ENCODE data around the gene FXR2. TPM values are rescaled to one million over a fixed set of nuclear protein-coding genes. Genes with fewer than 3 reads are reported as not detected.

The FXR2 gene
- total and polyA plus RNA-seq, 2 experiments from 2014 or later: 10.9 to 24.4 TPM

GRCh38 chr17:7550344-7550743 lies 64.4 kb downstream of the FXR2 start:
- ATAC-seq: no peak
- Mint-ChIP-seq H3K4me3 (no peak overlapping the region), H3K27ac (no peak overlapping the region), H3K27me3 (ENCODE audit: insufficient read depth, low read depth, poor library complexity) (peaks cover 8% of the 10 kb centered on the region), H3K9me3 (no peaks in the 10 kb centered on the region), H3K4me1 (peaks cover 10% of the 10 kb centered on the region), H3K36me3 (ENCODE audit: low read depth) (no peaks in the 10 kb centered on the region)
- Histone ChIP-seq H3K27me3 (ENCODE audit: insufficient read depth) (peaks cover 13% of the 10 kb centered on the region), H3K4me2 (no peak overlapping the region), H4K20me1 (replicated peaks; ENCODE audit: insufficient read depth) (no peaks in the 10 kb centered on the region), H3K27ac (ENCODE audit: low read depth) (no peak overlapping the region), H2AFZ (no peak overlapping the region), H3K4me3 (no peak overlapping the region), H3K79me2 (replicated peaks; ENCODE audit: insufficient read depth) (no peaks in the 10 kb centered on the region), H3K9me2 (ENCODE audit: insufficient read depth) (no peaks in the 10 kb centered on the region), H3K4me1 (ENCODE audit: insufficient read depth) (peaks cover 5% of the 10 kb centered on the region; the same call in 1 of the 2 replicates), H3K36me3 (ENCODE audit: insufficient read depth) (no peaks in the 10 kb centered on the region), H3F3A (replicated peaks; ENCODE audit: low read depth) (peaks cover 14% of the 10 kb centered on the region)
- no peak for DNase-seq (ENCODE audit: low spot score)
- TF ChIP-seq, protein P1, sequence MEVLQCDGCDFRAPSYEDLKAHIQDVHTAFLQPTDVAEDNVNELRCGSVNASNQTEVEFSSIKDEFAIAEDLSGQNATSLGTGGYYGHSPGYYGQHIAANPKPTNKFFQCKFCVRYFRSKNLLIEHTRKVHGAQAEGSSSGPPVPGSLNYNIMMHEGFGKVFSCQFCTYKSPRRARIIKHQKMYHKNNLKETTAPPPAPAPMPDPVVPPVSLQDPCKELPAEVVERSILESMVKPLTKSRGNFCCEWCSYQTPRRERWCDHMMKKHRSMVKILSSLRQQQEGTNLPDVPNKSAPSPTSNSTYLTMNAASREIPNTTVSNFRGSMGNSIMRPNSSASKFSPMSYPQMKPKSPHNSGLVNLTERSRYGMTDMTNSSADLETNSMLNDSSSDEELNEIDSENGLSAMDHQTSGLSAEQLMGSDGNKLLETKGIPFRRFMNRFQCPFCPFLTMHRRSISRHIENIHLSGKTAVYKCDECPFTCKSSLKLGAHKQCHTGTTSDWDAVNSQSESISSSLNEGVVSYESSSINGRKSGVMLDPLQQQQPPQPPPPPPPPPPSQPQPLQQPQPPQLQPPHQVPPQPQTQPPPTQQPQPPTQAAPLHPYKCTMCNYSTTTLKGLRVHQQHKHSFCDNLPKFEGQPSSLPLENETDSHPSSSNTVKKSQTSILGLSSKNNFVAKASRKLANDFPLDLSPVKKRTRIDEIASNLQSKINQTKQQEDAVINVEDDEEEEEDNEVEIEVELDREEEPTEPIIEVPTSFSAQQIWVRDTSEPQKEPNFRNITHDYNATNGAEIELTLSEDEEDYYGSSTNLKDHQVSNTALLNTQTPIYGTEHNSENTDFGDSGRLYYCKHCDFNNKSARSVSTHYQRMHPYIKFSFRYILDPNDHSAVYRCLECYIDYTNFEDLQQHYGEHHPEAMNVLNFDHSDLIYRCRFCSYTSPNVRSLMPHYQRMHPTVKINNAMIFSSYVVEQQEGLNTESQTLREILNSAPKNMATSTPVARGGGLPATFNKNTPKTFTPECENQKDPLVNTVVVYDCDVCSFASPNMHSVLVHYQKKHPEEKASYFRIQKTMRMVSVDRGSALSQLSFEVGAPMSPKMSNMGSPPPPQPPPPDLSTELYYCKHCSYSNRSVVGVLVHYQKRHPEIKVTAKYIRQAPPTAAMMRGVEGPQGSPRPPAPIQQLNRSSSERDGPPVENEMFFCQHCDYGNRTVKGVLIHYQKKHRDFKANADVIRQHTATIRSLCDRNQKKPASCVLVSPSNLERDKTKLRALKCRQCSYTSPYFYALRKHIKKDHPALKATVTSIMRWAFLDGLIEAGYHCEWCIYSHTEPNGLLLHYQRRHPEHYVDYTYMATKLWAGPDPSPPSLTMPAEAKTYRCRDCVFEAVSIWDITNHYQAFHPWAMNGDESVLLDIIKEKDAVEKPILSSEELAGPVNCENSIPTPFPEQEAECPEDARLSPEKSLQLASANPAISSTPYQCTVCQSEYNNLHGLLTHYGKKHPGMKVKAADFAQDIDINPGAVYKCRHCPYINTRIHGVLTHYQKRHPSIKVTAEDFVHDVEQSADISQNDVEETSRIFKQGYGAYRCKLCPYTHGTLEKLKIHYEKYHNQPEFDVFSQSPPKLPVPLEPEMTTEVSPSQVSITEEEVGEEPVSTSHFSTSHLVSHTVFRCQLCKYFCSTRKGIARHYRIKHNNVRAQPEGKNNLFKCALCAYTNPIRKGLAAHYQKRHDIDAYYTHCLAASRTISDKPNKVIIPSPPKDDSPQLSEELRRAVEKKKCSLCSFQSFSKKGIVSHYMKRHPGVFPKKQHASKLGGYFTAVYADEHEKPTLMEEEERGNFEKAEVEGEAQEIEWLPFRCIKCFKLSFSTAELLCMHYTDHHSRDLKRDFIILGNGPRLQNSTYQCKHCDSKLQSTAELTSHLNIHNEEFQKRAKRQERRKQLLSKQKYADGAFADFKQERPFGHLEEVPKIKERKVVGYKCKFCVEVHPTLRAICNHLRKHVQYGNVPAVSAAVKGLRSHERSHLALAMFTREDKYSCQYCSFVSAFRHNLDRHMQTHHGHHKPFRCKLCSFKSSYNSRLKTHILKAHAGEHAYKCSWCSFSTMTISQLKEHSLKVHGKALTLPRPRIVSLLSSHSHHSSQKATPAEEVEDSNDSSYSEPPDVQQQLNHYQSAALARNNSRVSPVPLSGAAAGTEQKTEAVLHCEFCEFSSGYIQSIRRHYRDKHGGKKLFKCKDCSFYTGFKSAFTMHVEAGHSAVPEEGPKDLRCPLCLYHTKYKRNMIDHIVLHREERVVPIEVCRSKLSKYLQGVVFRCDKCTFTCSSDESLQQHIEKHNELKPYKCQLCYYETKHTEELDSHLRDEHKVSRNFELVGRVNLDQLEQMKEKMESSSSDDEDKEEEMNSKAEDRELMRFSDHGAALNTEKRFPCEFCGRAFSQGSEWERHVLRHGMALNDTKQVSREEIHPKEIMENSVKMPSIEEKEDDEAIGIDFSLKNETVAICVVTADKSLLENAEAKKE (CRISPR knock-in tag; IDR thresholded peaks at IDR 0.05): no peak
- TF ChIP-seq EZH2phosphoT487 (IDR thresholded peaks at IDR 0.05; ENCODE audit: unreplicated experiment) (no peak), POLR2AphosphoS5 (IDR thresholded peaks at IDR 0.05; ENCODE audit: low read depth) (no peak), ZNF331 (CRISPR knock-in tag; IDR thresholded peaks at IDR 0.05; ENCODE audit: low read depth) (no peak), STAT1 (IDR thresholded peaks at IDR 0.05; ENCODE audit: unreplicated experiment) (no peak), CTCF (conservative IDR thresholded peaks at IDR 0.05; ENCODE audit: low read depth in 2 of 2) (no peak), JUNB (IDR thresholded peaks at IDR 0.05; ENCODE audit: unreplicated experiment) (no peak), NANOG (IDR thresholded peaks at IDR 0.05; ENCODE audit: borderline replicate concordance) (no peak), EZH2 (IDR thresholded peaks at IDR 0.05; ENCODE audit: low read depth, unreplicated experiment) (no peak), CREB1 (CRISPR knock-in tag; IDR thresholded peaks at IDR 0.05; ENCODE audit: low read depth) (no peak), ZNF114 (CRISPR knock-in tag; IDR thresholded peaks at IDR 0.05) (no peak)
- TF ChIP-seq, protein P2, sequence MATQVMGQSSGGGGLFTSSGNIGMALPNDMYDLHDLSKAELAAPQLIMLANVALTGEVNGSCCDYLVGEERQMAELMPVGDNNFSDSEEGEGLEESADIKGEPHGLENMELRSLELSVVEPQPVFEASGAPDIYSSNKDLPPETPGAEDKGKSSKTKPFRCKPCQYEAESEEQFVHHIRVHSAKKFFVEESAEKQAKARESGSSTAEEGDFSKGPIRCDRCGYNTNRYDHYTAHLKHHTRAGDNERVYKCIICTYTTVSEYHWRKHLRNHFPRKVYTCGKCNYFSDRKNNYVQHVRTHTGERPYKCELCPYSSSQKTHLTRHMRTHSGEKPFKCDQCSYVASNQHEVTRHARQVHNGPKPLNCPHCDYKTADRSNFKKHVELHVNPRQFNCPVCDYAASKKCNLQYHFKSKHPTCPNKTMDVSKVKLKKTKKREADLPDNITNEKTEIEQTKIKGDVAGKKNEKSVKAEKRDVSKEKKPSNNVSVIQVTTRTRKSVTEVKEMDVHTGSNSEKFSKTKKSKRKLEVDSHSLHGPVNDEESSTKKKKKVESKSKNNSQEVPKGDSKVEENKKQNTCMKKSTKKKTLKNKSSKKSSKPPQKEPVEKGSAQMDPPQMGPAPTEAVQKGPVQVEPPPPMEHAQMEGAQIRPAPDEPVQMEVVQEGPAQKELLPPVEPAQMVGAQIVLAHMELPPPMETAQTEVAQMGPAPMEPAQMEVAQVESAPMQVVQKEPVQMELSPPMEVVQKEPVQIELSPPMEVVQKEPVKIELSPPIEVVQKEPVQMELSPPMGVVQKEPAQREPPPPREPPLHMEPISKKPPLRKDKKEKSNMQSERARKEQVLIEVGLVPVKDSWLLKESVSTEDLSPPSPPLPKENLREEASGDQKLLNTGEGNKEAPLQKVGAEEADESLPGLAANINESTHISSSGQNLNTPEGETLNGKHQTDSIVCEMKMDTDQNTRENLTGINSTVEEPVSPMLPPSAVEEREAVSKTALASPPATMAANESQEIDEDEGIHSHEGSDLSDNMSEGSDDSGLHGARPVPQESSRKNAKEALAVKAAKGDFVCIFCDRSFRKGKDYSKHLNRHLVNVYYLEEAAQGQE (IDR thresholded peaks at IDR 0.05; ENCODE audit: unreplicated experiment): no peak
- TF ChIP-seq, protein P3, sequence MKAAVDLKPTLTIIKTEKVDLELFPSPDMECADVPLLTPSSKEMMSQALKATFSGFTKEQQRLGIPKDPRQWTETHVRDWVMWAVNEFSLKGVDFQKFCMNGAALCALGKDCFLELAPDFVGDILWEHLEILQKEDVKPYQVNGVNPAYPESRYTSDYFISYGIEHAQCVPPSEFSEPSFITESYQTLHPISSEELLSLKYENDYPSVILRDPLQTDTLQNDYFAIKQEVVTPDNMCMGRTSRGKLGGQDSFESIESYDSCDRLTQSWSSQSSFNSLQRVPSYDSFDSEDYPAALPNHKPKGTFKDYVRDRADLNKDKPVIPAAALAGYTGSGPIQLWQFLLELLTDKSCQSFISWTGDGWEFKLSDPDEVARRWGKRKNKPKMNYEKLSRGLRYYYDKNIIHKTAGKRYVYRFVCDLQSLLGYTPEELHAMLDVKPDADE (IDR thresholded peaks at IDR 0.05): no peak
